HG02588 (cell line): ENCODE results near the gene PRICKLE2.

Experiments used
- ATAC-seq: cut with Tn5 transposase; IDR thresholded peaks from one replicate; pipeline ENCODE4 v1.9.1; 2021; ENCODE audit warnings: mild to moderate bottlenecking, moderate library complexity; ENCODE audit not compliant: unreplicated experiment

Gene PRICKLE2

GRCh38 chr3:64251019-64251418 lies 25.8 kb upstream of the PRICKLE2 start:
- ATAC-seq, result no peak

DNA sequence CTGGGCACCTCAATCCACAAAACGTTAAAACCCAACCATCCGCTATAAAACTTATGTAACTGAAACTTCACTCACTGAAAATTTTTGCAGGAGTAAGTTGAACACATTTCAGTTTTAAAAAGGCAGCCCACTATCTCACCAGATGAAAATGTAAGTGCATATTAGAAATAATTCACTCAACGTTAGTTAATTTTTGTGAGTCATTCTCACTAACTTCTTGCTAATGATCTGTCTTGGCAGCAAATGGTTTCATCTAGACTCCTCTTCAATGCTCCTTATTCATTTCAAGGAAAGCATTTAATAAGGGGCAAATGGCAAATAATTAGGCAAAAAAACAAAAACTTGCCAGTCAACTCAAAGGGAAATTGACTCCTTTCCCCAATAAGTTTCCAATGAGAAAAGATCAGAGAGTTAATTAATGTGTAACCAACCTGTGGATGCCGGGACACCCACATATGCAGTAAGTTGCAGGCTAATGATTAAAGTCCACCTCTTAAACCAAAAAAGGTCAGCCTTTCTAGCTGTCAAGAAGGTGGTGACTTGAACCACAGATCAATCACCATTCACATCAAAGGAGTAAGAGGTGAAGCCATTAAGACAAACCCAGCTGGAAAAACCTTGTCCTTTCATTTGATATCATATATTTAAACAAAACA lies 22.9 kb upstream of the PRICKLE2 start:
- ATAC-seq, result no peak

GRCh38 chr3:64244011-64244942 lies 19.0 kb upstream of the PRICKLE2 start:
- ATAC-seq, result no peak

- ATAC-seq, result no peak
Observed at GRCh38 chr3:64242435-64242834, 17.2 kb upstream of the PRICKLE2 start.

DNA sequence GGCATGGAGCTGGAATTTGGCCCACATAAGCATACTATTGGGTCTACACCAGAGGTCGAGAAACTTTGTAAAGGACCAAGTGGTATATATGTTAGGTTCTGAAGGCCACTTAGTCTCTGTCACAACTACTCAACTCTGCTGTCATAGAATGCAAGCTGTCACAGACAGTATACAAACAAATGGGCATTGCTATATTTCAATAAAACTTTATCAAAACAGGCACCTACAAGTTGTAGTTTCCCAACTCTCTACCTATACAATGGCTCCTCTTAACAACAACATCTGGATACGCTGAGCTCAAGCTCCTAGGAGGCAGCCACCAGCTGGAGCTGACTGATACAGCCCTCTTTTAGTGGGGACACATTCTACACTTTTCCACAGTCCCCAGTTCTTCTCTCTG lies 15.7 kb upstream of the PRICKLE2 start:
- no peak for ATAC-seq

GRCh38 chr3:64240396-64240795 lies 15.1 kb upstream of the PRICKLE2 start:
- ATAC-seq, result no peak

GRCh38 chr3:64239841-64240240 lies 14.6 kb upstream of the PRICKLE2 start:
- ATAC-seq, result no peak

- ATAC-seq, result no peak
Observed at GRCh38 chr3:64238971-64239667, 13.9 kb upstream of the PRICKLE2 start.

DNA sequence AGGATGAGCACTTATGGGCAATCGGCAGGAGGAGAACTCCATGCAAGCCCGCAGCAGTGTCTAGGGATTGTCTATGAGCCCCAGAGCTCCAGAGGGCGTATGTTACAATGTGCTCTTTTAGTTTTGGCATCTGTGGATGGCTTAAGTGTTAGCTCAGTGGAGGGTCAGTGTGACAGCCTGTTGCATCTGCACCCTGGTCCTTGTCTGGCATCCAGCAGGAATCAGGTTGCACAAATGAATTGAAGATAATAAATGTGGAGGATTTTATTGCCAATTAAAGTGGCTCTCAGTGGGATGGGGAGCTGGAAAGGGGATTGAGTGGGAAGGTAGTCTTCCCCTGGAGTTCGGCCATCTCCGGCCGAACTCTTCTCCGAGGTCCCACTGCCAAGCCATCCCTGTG lies 11.8 kb upstream of the PRICKLE2 start:
- ATAC-seq, result no peak

- no peak for ATAC-seq
Observed at GRCh38 chr3:64235605-64236004, 10.3 kb upstream of the PRICKLE2 start.

DNA sequence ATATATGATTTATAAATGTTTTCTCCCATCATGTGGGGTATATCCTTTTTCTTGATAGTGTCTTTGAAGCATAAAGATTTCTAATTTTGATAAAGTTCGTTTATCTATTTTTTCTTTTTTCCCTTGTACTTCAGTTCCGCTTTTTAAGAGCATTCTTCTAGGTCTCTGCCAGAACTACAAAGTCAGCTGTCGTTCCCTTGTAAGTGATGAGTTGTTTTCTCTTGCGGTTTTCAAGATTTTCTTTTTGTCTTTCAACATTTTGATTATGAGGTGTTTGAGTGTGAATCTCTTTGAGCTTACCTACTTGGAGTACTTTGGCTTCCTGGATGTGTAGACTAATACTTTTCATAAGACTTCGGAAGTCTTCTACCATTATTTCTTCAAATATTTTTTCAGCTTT lies 9.3 kb upstream of the PRICKLE2 start:
- no peak for ATAC-seq

DNA sequence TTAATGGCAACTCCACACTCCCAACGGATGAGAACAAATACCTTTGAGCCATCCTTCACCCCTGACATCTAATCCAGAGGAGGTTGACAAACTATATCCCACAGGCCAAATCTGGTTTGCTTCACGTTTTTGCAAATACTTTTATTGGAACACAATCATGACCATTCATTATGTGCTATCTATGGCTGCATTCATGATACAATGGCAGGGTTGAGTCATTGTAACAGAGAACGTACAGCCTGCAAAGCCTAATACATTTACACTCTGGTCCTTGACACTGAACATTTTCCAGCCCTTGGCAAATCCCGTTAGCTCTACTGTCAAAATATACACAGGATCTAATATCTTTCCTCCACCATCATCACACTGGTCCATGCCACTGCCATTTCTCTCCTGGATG lies 7.6 kb upstream of the PRICKLE2 start:
- ATAC-seq, result no peak

DNA sequence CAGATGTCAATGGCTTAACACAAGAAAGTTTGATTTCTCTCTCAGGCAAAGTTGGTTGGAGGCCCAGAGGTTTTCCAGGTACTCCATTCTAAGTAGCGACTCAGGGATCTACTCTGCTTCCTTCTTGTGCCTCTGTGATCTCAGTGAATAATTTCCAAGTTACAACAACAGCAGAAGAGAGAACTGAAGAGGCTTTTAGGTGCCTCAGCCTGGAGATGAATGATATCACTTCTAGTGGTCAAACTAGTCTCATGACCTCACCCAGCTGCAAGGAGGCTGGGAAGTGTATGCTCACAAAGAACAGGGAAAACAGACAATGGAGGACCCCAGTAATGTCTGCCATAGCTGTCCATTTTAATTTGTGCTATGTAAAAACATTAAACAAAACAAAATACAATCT lies 4.6 kb upstream of the PRICKLE2 start:
- ATAC-seq, result no peak

- no peak for ATAC-seq
Observed at GRCh38 chr3:64228110-64228509, 2.8 kb upstream of the PRICKLE2 start.

DNA sequence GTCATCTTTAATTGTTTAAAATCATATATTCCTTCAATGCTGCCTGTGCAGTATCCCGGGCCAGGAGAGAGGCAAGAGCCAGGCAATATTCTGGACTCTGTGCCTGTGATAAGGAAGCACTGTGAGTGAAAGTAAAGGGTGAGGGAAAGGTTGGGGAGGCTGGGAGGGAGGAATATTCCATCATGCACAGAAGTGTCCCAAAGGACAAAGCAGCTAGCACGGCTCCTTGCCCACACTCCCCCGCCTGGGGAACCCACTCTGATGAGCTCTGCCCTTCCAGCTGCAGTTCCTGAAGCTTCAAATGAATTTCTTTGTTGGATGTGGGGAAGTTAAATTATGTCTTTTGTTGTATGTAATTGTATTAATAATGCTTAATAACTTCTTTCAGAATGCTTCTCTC lies 1.5 kb upstream of the PRICKLE2 start:
- no peak for ATAC-seq

- ATAC-seq, result peak; percentile 23
Observed at GRCh38 chr3:64225695-64226499, 631 bp upstream of the PRICKLE2 start.

DNA sequence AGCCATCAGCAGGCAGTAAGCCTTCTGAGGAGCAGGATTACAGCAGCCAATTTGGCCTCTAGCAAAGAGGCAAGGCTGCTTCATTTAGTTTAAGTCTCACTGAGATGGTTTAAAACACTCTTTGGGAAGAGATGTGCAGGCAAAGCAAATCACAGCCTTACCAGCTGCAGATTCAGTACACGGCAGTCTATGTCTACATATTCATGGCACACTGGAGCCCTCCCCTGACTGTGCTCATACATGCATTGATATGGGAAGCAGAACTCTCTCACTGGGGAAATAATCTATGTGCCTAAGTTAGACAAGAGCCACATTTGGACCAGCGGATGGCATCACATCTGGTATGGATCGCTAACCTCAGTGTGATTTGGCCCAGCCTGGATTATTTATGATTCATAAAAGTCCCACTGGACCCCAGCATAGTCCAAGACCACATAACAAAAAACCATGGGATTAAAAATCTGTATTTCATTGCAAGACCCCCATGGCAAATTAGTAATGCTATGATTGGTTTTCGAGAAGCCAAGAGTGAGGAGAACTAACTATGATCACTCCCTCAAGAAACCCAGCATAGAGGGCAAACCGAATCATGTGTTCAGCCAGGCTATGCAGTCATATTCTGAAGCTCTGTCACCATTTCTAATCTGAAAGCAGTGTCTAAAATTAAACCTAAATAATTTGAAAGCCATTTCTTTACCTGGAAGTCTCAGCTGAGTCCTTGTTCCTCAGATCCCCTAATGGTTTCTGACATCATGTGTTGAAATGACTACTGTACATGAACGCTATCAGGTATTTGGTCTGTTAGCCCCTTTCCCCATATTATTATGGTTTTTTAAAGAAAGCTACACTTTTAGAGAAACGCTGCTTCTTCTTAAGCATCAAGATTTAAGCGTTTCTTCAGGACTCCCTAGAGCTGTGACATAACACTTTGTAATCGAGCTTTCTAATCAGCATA lies 1.2 kb downstream of the PRICKLE2 start:
- no peak for ATAC-seq

GRCh38 chr3:64222501-64223111 lies 2.7 kb downstream of the PRICKLE2 start:
- ATAC-seq, result no peak

DNA sequence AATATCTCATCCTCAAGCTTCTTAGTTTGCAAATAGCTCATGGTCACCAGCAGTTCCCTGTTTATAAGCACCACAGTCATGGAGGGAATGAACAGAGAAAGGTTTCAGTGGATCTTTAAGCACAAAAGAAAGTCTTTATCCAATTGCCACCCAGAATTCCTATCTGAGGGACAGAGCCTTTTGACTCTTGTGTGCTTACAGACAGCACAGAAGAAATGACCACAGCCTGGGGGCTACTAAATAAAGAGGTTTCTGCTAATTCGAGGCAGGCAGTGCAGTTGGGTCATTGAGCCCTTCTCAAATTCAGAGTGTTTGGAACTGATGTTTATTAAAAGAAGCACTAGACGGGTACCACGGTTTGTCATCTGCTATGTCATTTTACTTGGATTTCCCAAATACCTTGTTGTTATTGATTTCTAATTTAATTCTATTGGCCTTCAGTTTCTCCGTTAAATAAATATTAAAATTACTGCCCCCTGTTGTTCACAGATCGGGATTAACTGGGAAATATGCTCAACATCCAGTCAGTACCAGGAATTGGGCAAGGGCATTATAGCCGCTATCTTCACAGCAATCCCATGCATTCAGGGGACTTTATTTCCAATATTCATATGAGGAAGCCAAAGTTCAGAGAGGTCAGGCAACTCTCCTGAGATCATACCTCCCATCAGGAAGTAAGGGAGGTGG lies 3.6 kb downstream of the PRICKLE2 start:
- no peak for ATAC-seq
